H9 (cell line): Measurements from ENCODE around the gene RBM12. TPM values are rescaled to one million over a fixed set of nuclear protein-coding genes. Genes with fewer than 3 reads are reported as not detected.
A peak's percentile ranks its signal among the peaks of the same experiment; 100 is the strongest.

Source experiments
- DNase-seq: peaks from one replicate; pipeline ENCODE4 v3.0.0-alpha.2; 2017
- H2AFZ ChIP-seq: one replicate; pipeline ENCODE4 v1.6.1; 2013; ENCODE audit warnings: mild to moderate bottlenecking, low read length, control low read depth, moderate library complexity
- H2AK5ac ChIP-seq: 2 replicates; pipeline ENCODE4 v1.6.1; 2013; ENCODE audit warnings: low read length, control low read depth, mixed read lengths; ENCODE audit not compliant: insufficient read length
- H2BK120ac ChIP-seq: one replicate; pipeline ENCODE4 v1.6.1; 2013; ENCODE audit warnings: low read depth, mild to moderate bottlenecking, low read length, control low read depth, inconsistent platforms; ENCODE audit not compliant: poor library complexity, severe bottlenecking
- H2BK12ac ChIP-seq: 2 replicates; pipeline ENCODE4 v1.6.1; 2013; ENCODE audit warnings: low read length, control low read depth, mixed read lengths, low read depth; ENCODE audit not compliant: insufficient read length
- H2BK15ac ChIP-seq: 2 replicates; pipeline ENCODE4 v1.6.1; 2013; ENCODE audit warnings: low read depth, low read length, control low read depth
- H2BK20ac ChIP-seq: one replicate; pipeline ENCODE4 v1.6.1; 2013; ENCODE audit warnings: low read depth, mild to moderate bottlenecking, low read length, control low read depth, inconsistent platforms; ENCODE audit not compliant: poor library complexity, severe bottlenecking
- H2BK5ac ChIP-seq: 2 replicates; pipeline ENCODE4 v1.6.1; 2013; ENCODE audit warnings: low read length, control low read depth, mixed read lengths; ENCODE audit not compliant: insufficient read length
- H3K14ac ChIP-seq: 2 replicates; pipeline ENCODE4 v1.6.1; 2013; ENCODE audit warnings: low read length, control low read depth; ENCODE audit not compliant: insufficient read depth
- H3K18ac ChIP-seq: 2 replicates; pipeline ENCODE4 v1.6.1; 2013; ENCODE audit warnings: low read depth, mild to moderate bottlenecking, mixed read lengths, low read length, control low read depth; ENCODE audit not compliant: insufficient read length
- H3K23ac ChIP-seq: 2 replicates; pipeline ENCODE4 v1.6.1; 2013; ENCODE audit warnings: low read length, control low read depth, mixed read lengths, low read depth; ENCODE audit not compliant: insufficient read length
- H3K23me2 ChIP-seq: 2 replicates; pipeline ENCODE4 v1.6.1; 2013; ENCODE audit warnings: low read depth, mild to moderate bottlenecking, mixed read lengths, low read length, control low read depth; ENCODE audit not compliant: insufficient read length, poor library complexity, severe bottlenecking
- H3K27ac ChIP-seq: 2 replicates; pipeline ENCODE4 v1.5.1; 2013; ENCODE audit warnings: low read length, control low read depth, mixed read lengths, low read depth; ENCODE audit not compliant: insufficient read length
- H3K27me3 ChIP-seq: 2 replicates; pipeline ENCODE4 v1.6.1; 2013; ENCODE audit warnings: low read length, control low read depth, inconsistent platforms; ENCODE audit not compliant: insufficient read depth
- H3K4ac ChIP-seq: 2 replicates; pipeline ENCODE4 v1.6.1; 2013; ENCODE audit warnings: low read depth, mild to moderate bottlenecking, control low read depth, inconsistent platforms, low read length, moderate library complexity
- H3K4me1 ChIP-seq: 2 replicates; pipeline ENCODE4 v1.6.1; 2013; ENCODE audit warnings: low read length, control low read depth, inconsistent platforms; ENCODE audit not compliant: insufficient read depth
- H3K4me2 ChIP-seq: 2 replicates; pipeline ENCODE4 v1.6.1; 2013; ENCODE audit warnings: low read length, control low read depth, mixed read lengths; ENCODE audit not compliant: insufficient read length, insufficient read depth
- H3K56ac ChIP-seq: 2 replicates; pipeline ENCODE4 v1.6.1; 2013; ENCODE audit warnings: low read depth, mild to moderate bottlenecking, mixed read lengths, low read length, control low read depth; ENCODE audit not compliant: insufficient read length
- H3K79me1 ChIP-seq: 2 replicates; pipeline ENCODE4 v1.6.1; 2013; ENCODE audit warnings: low read depth, mild to moderate bottlenecking, moderate library complexity, low read length, control low read depth, inconsistent platforms; ENCODE audit not compliant: insufficient read depth, poor library complexity, severe bottlenecking
- H3K79me2 ChIP-seq: 2 replicates; pipeline ENCODE4 v1.6.1; 2013; ENCODE audit warnings: low read length, control low read depth, inconsistent platforms; ENCODE audit not compliant: insufficient read depth
- H3K9ac ChIP-seq: 2 replicates; pipeline ENCODE4 v1.6.1; 2013; ENCODE audit warnings: low read length, control low read depth, mixed read lengths; ENCODE audit not compliant: insufficient read length; ENCODE audit errors: extremely low read depth
- H3K9me3 ChIP-seq: one replicate; pipeline ENCODE4 v1.6.1; 2013; ENCODE audit warnings: low read depth, low read length, inconsistent platforms; ENCODE audit not compliant: control insufficient read depth
- H3T11ph ChIP-seq: one replicate; pipeline ENCODE4 v1.6.1; 2013; ENCODE audit warnings: mild to moderate bottlenecking, low read length, control low read depth, inconsistent platforms
- H4K20me1 ChIP-seq: one replicate; pipeline ENCODE4 v1.6.1; 2013; ENCODE audit not compliant: control insufficient read depth, insufficient read length, insufficient read depth
- H4K5ac ChIP-seq: 2 replicates; pipeline ENCODE4 v1.6.1; 2013; ENCODE audit warnings: low read depth, mild to moderate bottlenecking, mixed read lengths, low read length, control low read depth; ENCODE audit not compliant: insufficient read length
- H4K8ac ChIP-seq: replicated peaks from 2 replicates; pipeline ENCODE4 v1.6.1; 2013; ENCODE audit warnings: low read length, control low read depth, mixed read lengths, low read depth; ENCODE audit not compliant: insufficient read length
- H4K91ac ChIP-seq: 2 replicates; pipeline ENCODE4 v1.6.1; 2013; ENCODE audit warnings: low read depth, mild to moderate bottlenecking, moderate library complexity, mixed read lengths, low read length, control low read depth; ENCODE audit not compliant: insufficient read length
- H3K27ac Mint-ChIP-seq, 3 experiments: 2 replicates in 2 of 3; 3 replicates in 1 of 3; pipeline ENCODE4 v1.8.0; 2020 to 2021; ENCODE audit warnings: mixed read lengths in 3 of 3, mild to moderate bottlenecking in 1 of 3, moderate library complexity in 1 of 3
- H3K27me3 Mint-ChIP-seq: 2 replicates; pipeline ENCODE4 v1.8.0; 2021; ENCODE audit warnings: low read depth, mild to moderate bottlenecking, moderate library complexity, mixed read lengths
- H3K36me3 Mint-ChIP-seq, 3 experiments: 2 replicates in 2 of 3; 3 replicates in 1 of 3; pipeline ENCODE4 v1.8.0; 2020 to 2021; ENCODE audit warnings: low read depth in 3 of 3, mixed read lengths in 3 of 3; ENCODE audit not compliant: insufficient read depth in 1 of 3
- H3K4me1 Mint-ChIP-seq, 2 experiments: 2 replicates each; pipeline ENCODE4 v1.8.0; 2020; ENCODE audit warnings: mixed read lengths in 2 of 2
- H3K4me3 Mint-ChIP-seq, 2 experiments: 2 replicates in 1 of 2; 3 replicates in 1 of 2; pipeline ENCODE4 v1.8.0; 2020 to 2021; ENCODE audit warnings: mild to moderate bottlenecking in 2 of 2, mixed read lengths in 2 of 2, moderate library complexity in 1 of 2
- H3K9me3 Mint-ChIP-seq, 2 experiments: 2 replicates in 1 of 2; 3 replicates in 1 of 2; pipeline ENCODE4 v1.8.0; 2020; ENCODE audit warnings: mild to moderate bottlenecking in 2 of 2, mixed read lengths in 2 of 2, moderate library complexity in 1 of 2
- WGBS: extraction: QIAGEN DNeasy Blood & Tissue Kit; methylation state at CpG from one replicate; pipeline ENCODE4 v1.1.7; 2013; ENCODE audit warnings: missing lambda C conversion rate, low lambda C conversion rate, mixed read lengths; ENCODE audit not compliant: insufficient read length; ENCODE audit errors: extremely low coverage; 5-methylcytosine and 5-hydroxymethylcytosine counted together
- total RNA-seq: library from RNA; stranded (reverse); gene quantifications from 2 replicates; pipeline ENCODE4 v1.2.1, GENCODE V29; 2021
- TF ChIP-seq, protein P1 (sequence below): fragments of 200-600 bp; sonication (generic); conservative IDR thresholded peaks from 3 replicates; pipeline ENCODE4 v1.8.0; 2021; ENCODE audit warnings: antibody characterized with exemption, mild to moderate bottlenecking

RBM12 gene
- total RNA-seq, 1 experiment from 2014 or later = 260 TPM

- Histone ChIP-seq H3T11ph (no peak overlapping the region), H4K5ac (no peak overlapping the region), H2BK15ac (no peak overlapping the region), H3K79me2 (peaks cover 6% of the 10 kb centered on the region; the same call in 1 of the 2 replicates), H3K14ac (no peak overlapping the region), H4K8ac (no peak overlapping the region), H3K4me2 (no peak overlapping the region), H2BK120ac (no peak overlapping the region), H3K79me1 (no peaks in the 10 kb centered on the region), H3K27me3 (no peaks in the 10 kb centered on the region), H2AFZ (no peak overlapping the region), H2BK5ac (no peak overlapping the region), H2BK20ac (no peak overlapping the region), H4K91ac (no peak overlapping the region), H3K4ac (no peak overlapping the region), H3K23ac (no peak overlapping the region), H3K23me2 (no peaks in the 10 kb centered on the region), H2BK12ac (no peak overlapping the region), H3K56ac (no peak overlapping the region), H3K9me3 (no peaks in the 10 kb centered on the region), H2AK5ac (no peak overlapping the region), H3K18ac (no peak overlapping the region), H3K9ac (no peak overlapping the region), H3K4me1 (peaks cover 1% of the 10 kb centered on the region; the same call in 1 of the 2 replicates), H3K27ac (no peak overlapping the region), H4K20me1 (no peaks in the 10 kb centered on the region)
- peaks cover 21% of the 10 kb centered on the region in 2 experiments for H3K4me1 Mint-ChIP-seq
- TF ChIP-seq, protein P1, sequence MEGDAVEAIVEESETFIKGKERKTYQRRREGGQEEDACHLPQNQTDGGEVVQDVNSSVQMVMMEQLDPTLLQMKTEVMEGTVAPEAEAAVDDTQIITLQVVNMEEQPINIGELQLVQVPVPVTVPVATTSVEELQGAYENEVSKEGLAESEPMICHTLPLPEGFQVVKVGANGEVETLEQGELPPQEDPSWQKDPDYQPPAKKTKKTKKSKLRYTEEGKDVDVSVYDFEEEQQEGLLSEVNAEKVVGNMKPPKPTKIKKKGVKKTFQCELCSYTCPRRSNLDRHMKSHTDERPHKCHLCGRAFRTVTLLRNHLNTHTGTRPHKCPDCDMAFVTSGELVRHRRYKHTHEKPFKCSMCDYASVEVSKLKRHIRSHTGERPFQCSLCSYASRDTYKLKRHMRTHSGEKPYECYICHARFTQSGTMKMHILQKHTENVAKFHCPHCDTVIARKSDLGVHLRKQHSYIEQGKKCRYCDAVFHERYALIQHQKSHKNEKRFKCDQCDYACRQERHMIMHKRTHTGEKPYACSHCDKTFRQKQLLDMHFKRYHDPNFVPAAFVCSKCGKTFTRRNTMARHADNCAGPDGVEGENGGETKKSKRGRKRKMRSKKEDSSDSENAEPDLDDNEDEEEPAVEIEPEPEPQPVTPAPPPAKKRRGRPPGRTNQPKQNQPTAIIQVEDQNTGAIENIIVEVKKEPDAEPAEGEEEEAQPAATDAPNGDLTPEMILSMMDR = no peak
- peaks cover 6 to 22% (median 17%) of the 10 kb centered on the region in 3 experiments; a peak in 6 of 7 replicates for H3K36me3 Mint-ChIP-seq
- H3K27me3 Mint-ChIP-seq = no peaks in the 10 kb centered on the region
- no peak overlapping the region for H3K4me3 Mint-ChIP-seq
- DNase-seq = no peak
- H3K9me3 Mint-ChIP-seq = no peaks in the 10 kb centered on the region
- H3K27ac Mint-ChIP-seq = peak overlapping the region; percentile 41 to 62 (median 43); a peak in 5 of 7 replicates
- no CpG with 5 or more reads among the region's 4 CpGs for whole genome bisulfite sequencing
Measured at GRCh38 chr20:35635652-35636051, 29.0 kb downstream of the RBM12 start.
